A549 (cell line): ENCODE measurements around the gene OR6C2.

Experiments used
- CHD4 ChIP-seq: fragments of 200-600 bp; sonication (generic); IDR thresholded peaks from 2 replicates; pipeline ENCODE4 v1.6.1; 2016; ENCODE audit warnings: antibody characterized with exemption, mild to moderate bottlenecking, borderline replicate concordance
- CTCF ChIP-seq: fragments of >200 bp; sonication (Bioruptor Twin); formaldehyde crosslinking; IDR thresholded peaks from 3 replicates; pipeline ENCODE4 v1.5.1; 2016
- EP300 ChIP-seq, 2 experiments: fragments of >200 bp; sonication (Bioruptor Twin); formaldehyde crosslinking; IDR thresholded peaks; 2 replicates in 1 of 2; 3 replicates in 1 of 2; pipeline ENCODE4 v1.6.1; 2016 to 2017
- HDAC2 ChIP-seq: fragments of 200-600 bp; sonication (generic); IDR thresholded peaks from 2 replicates; pipeline ENCODE4 v1.6.1; 2016
- MAX ChIP-seq: IDR thresholded peaks from 2 replicates; pipeline ENCODE4 v1.6.1; 2012
- POLR2A ChIP-seq: IDR thresholded peaks from 2 replicates; pipeline ENCODE4 v1.6.1; 2012; ENCODE audit warnings: mild to moderate bottlenecking, low read length
- SREBF2 ChIP-seq: fragments of 450-650 bp; IDR thresholded peaks from 2 replicates; pipeline ENCODE4 v1.6.1; 2014; ENCODE audit warnings: mild to moderate bottlenecking, moderate library complexity
- TF ChIP-seq, protein P1 (sequence below): fragments of 200-600 bp; sonication (generic); IDR thresholded peaks from 2 replicates; pipeline ENCODE4 v1.6.1; 2016; ENCODE audit warnings: antibody characterized with exemption, mild to moderate bottlenecking, moderate library complexity
- TF ChIP-seq, protein P2 (sequence below): fragments of 450-650 bp; IDR thresholded peaks from 2 replicates; pipeline ENCODE4 v1.6.1; 2014; ENCODE audit warnings: antibody characterized with exemption

DNA sequence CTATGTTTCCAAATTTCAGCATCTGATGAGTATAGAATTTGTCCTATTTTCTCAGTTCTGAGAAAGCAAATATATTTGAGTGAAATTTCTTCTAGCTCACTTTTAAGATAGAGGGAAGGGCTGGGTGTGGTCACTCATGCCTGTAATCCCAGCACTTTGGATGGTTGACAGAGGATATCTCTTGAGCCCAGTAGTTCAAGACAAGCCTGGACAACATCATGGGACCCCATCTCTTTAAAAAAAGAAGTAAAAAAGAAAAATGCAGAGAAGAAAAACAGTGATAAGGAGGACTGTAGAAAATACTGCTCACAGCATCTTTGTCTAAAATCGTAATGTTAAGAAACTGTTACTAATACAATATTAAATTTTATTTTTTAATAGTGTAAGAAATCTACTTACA lies 28.4 kb downstream of the OR6C2 start:
- TF ChIP-seq POLR2A: no peak
- TF ChIP-seq, protein P1, sequence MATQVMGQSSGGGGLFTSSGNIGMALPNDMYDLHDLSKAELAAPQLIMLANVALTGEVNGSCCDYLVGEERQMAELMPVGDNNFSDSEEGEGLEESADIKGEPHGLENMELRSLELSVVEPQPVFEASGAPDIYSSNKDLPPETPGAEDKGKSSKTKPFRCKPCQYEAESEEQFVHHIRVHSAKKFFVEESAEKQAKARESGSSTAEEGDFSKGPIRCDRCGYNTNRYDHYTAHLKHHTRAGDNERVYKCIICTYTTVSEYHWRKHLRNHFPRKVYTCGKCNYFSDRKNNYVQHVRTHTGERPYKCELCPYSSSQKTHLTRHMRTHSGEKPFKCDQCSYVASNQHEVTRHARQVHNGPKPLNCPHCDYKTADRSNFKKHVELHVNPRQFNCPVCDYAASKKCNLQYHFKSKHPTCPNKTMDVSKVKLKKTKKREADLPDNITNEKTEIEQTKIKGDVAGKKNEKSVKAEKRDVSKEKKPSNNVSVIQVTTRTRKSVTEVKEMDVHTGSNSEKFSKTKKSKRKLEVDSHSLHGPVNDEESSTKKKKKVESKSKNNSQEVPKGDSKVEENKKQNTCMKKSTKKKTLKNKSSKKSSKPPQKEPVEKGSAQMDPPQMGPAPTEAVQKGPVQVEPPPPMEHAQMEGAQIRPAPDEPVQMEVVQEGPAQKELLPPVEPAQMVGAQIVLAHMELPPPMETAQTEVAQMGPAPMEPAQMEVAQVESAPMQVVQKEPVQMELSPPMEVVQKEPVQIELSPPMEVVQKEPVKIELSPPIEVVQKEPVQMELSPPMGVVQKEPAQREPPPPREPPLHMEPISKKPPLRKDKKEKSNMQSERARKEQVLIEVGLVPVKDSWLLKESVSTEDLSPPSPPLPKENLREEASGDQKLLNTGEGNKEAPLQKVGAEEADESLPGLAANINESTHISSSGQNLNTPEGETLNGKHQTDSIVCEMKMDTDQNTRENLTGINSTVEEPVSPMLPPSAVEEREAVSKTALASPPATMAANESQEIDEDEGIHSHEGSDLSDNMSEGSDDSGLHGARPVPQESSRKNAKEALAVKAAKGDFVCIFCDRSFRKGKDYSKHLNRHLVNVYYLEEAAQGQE: no peak
- TF ChIP-seq HDAC2: no peak
- TF ChIP-seq EP300 (IDR thresholded peaks at IDR 0.05): no peak
- no peak for TF ChIP-seq CTCF
- TF ChIP-seq SREBF2: no peak
- no peak for TF ChIP-seq MAX
- TF ChIP-seq, protein P2, sequence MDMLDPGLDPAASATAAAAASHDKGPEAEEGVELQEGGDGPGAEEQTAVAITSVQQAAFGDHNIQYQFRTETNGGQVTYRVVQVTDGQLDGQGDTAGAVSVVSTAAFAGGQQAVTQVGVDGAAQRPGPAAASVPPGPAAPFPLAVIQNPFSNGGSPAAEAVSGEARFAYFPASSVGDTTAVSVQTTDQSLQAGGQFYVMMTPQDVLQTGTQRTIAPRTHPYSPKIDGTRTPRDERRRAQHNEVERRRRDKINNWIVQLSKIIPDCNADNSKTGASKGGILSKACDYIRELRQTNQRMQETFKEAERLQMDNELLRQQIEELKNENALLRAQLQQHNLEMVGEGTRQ: no peak
- TF ChIP-seq CHD4: no peak
